ENCODE measurements around the gene CRYBG3. TPM values are rescaled to one million over a fixed set of nuclear protein-coding genes. Genes with fewer than 3 reads are reported as not detected.

Gene CRYBG3
- total and polyA plus RNA-seq, 2 donors from 2014 or later = 3.1 to 20.7 TPM

DNA sequence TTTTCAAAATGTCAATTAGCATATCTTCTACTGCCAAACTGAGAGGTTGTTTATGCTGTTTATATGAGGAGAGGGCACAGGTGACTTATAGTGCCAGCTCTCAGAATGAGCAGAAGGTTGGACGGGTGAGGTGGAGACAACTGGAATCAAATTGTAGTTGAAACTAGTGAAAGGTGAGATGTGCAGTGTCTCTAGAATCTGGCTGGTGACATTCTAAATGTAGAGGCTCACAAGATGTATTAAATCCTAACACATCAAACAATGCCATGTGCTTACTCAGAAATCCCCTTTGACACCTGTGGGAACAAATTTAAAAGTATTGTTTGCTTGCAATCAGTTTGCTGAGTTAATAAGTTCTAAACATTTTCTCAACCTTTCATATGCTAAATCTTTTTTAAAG is 40.8 kb downstream of the CRYBG3 start:
- TF ChIP-seq, protein P1, sequence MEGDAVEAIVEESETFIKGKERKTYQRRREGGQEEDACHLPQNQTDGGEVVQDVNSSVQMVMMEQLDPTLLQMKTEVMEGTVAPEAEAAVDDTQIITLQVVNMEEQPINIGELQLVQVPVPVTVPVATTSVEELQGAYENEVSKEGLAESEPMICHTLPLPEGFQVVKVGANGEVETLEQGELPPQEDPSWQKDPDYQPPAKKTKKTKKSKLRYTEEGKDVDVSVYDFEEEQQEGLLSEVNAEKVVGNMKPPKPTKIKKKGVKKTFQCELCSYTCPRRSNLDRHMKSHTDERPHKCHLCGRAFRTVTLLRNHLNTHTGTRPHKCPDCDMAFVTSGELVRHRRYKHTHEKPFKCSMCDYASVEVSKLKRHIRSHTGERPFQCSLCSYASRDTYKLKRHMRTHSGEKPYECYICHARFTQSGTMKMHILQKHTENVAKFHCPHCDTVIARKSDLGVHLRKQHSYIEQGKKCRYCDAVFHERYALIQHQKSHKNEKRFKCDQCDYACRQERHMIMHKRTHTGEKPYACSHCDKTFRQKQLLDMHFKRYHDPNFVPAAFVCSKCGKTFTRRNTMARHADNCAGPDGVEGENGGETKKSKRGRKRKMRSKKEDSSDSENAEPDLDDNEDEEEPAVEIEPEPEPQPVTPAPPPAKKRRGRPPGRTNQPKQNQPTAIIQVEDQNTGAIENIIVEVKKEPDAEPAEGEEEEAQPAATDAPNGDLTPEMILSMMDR (IDR thresholded peaks at IDR 0.05; ENCODE audit: borderline replicate concordance, extremely low read depth, insufficient read depth) = no peak
- H3K36me3 ChIP-seq (ENCODE audit: control insufficient read depth in 2 of 3, insufficient read depth in 3 of 3, low read length in 3 of 3) = no peaks in the 10 kb centered on the region
- intact Hi-C loops (cut with DNase I) = no loop called here
- H3K27me3 ChIP-seq (ENCODE audit: control insufficient read depth, insufficient read depth, low read length) = no peaks in the 10 kb centered on the region
- no peak overlapping the region for H3K4me3 ChIP-seq (ENCODE audit: low read length in 3 of 3)
- DNase-seq (no peak), FAIRE-seq (no peak)
- no peak overlapping the region for H3K9ac ChIP-seq (ENCODE audit: low read length in 3 of 3)
- H3K4me1 ChIP-seq (ENCODE audit: control insufficient read depth in 2 of 3, insufficient read depth in 2 of 3, low read depth in 1 of 3, low read length in 3 of 3) = no peaks in the 10 kb centered on the region
- H3K9me3 ChIP-seq (ENCODE audit: control insufficient read depth in 2 of 3, insufficient read depth in 1 of 3, low read length in 3 of 3) = no peaks in the 10 kb centered on the region
- no peak overlapping the region for H3K27ac ChIP-seq (ENCODE audit: low read depth in 2 of 2, low read length in 2 of 2)

DNA sequence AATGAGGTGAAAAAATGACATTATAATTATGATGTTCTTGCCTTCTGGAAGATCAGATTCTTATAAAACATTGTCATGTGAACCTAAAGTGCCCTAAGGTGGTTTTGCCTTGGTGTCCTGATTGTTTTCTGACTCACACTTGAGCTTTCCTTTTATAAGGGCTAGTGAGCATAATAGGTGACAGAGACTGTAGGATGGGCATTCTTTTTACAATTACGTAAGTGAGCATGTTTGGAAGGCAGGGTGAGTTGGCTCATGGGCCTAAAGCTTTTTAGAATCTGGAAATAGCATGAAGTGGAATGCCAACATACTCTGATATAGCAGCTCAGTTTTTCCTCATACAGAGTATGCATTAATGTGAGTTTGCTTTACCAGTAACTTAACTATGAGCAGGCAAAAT is 41.2 kb downstream of the CRYBG3 start:
- DNase-seq (no peak), FAIRE-seq (no peak)
- H3K27me3 ChIP-seq (ENCODE audit: control insufficient read depth, insufficient read depth, low read length) = no peaks in the 10 kb centered on the region
- TF ChIP-seq, protein P1 (IDR thresholded peaks at IDR 0.05; ENCODE audit: borderline replicate concordance, extremely low read depth, insufficient read depth) = no peak
- no peaks in the 10 kb centered on the region for H3K36me3 ChIP-seq (ENCODE audit: control insufficient read depth in 2 of 3, insufficient read depth in 3 of 3, low read length in 3 of 3)
- H3K9ac ChIP-seq (ENCODE audit: low read length in 3 of 3) = no peak overlapping the region
- H3K9me3 ChIP-seq (ENCODE audit: control insufficient read depth in 2 of 3, insufficient read depth in 1 of 3, low read length in 3 of 3) = no peaks in the 10 kb centered on the region
- intact Hi-C loops (cut with DNase I) = no loop called here
- H3K27ac ChIP-seq (ENCODE audit: low read depth in 2 of 2, low read length in 2 of 2) = no peak overlapping the region
- no peaks in the 10 kb centered on the region for H3K4me1 ChIP-seq (ENCODE audit: control insufficient read depth in 2 of 3, insufficient read depth in 2 of 3, low read depth in 1 of 3, low read length in 3 of 3)
- no peak overlapping the region for H3K4me3 ChIP-seq (ENCODE audit: low read length in 3 of 3)

DNA sequence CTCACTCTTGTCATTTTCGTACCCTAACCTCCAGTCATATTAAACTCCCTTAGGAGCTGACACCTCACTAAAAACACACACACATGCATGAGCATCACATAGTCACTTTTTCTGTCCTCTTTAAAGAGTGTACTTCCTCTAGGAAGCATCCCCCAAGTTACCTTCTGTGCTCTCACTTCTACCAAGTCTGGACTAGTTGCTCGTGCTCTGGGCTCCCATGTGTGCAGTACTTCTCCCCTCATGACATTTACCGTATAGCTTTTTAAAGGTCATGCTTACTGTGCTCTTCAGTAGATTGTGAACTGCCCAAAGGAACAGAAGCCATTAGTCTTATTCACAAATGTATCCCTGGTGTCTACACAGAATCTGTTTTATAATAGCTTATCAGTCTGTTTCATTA is 42.0 kb downstream of the CRYBG3 start:
- FAIRE-seq = no peak

More for the DNA sequence above, 42.0 kb downstream of the CRYBG3 start:
- no peak for DNase-seq
- H3K4me3 ChIP-seq (ENCODE audit: low read length in 3 of 3) = no peak overlapping the region
- no peaks in the 10 kb centered on the region for H3K27me3 ChIP-seq (ENCODE audit: control insufficient read depth, insufficient read depth, low read length)
- no peaks in the 10 kb centered on the region for H3K4me1 ChIP-seq (ENCODE audit: control insufficient read depth in 2 of 3, insufficient read depth in 2 of 3, low read depth in 1 of 3, low read length in 3 of 3)
- H3K27ac ChIP-seq (ENCODE audit: low read depth in 2 of 2, low read length in 2 of 2) = no peak overlapping the region
- H3K9ac ChIP-seq (ENCODE audit: low read length in 3 of 3) = no peak overlapping the region
- no peaks in the 10 kb centered on the region for H3K9me3 ChIP-seq (ENCODE audit: control insufficient read depth in 2 of 3, insufficient read depth in 1 of 3, low read length in 3 of 3)
- TF ChIP-seq, protein P1 (IDR thresholded peaks at IDR 0.05; ENCODE audit: borderline replicate concordance, extremely low read depth, insufficient read depth) = no peak
- intact Hi-C loops (cut with DNase I) = no loop called here
- no peaks in the 10 kb centered on the region for H3K36me3 ChIP-seq (ENCODE audit: control insufficient read depth in 2 of 3, insufficient read depth in 3 of 3, low read length in 3 of 3)

Data from kidney (tissue), 14 donors.